Kidney (tissue), 14 donors: Measurements from ENCODE around the gene STIM2. TPM values are rescaled to one million over a fixed set of nuclear protein-coding genes. Genes with fewer than 3 reads are reported as not detected.

ENCODE experiments used
- DNase-seq, 5 donors: peaks; one replicate each; pipeline ENCODE4 v3.0.0-alpha.2; 2013 to 2020
- FAIRE-seq: peaks from 2 replicates; lab custom pipeline; 2012; peaks lifted over from hg19 to GRCh38; lab: Jason Lieb, UNC
- H3K27ac ChIP-seq, 2 donors: one replicate each; pipeline ENCODE4 v1.7.0; 2013; ENCODE audit warnings: low read depth in 2 of 2, low read length in 2 of 2, inconsistent platforms in 1 of 2
- H3K27me3 ChIP-seq: one replicate; pipeline ENCODE4 v1.7.1; 2013; ENCODE audit warnings: low read length, inconsistent platforms; ENCODE audit not compliant: control insufficient read depth, insufficient read depth
- H3K36me3 ChIP-seq, 3 donors: one replicate each; pipeline versions ENCODE4 v1.7.0 to v1.7.1; 2013; ENCODE audit warnings: low read length in 3 of 3, control low read depth in 1 of 3, inconsistent platforms in 1 of 3; ENCODE audit not compliant: insufficient read depth in 3 of 3, control insufficient read depth in 2 of 3
- H3K4me1 ChIP-seq, 3 donors: one replicate each; pipeline versions ENCODE4 v1.7.0 to v1.7.1; 2013; ENCODE audit warnings: low read length in 3 of 3, inconsistent platforms in 1 of 3, low read depth in 1 of 3; ENCODE audit not compliant: control insufficient read depth in 2 of 3, insufficient read depth in 2 of 3
- H3K4me3 ChIP-seq, 3 donors: one replicate each; pipeline versions ENCODE4 v1.7.0 to v1.8.1; 2013; ENCODE audit warnings: low read length in 3 of 3, control low read depth in 1 of 3, inconsistent platforms in 1 of 3
- H3K9ac ChIP-seq, 3 donors: one replicate each; pipeline versions ENCODE4 v1.7.0 to v1.7.1; 2013; ENCODE audit warnings: low read length in 3 of 3, control low read depth in 1 of 3, inconsistent platforms in 1 of 3
- H3K9me3 ChIP-seq, 3 donors: one replicate each; pipeline versions ENCODE4 v1.7.0 to v1.7.1; 2013; ENCODE audit warnings: low read length in 3 of 3, control low read depth in 1 of 3, inconsistent platforms in 1 of 3; ENCODE audit not compliant: control insufficient read depth in 2 of 3, insufficient read depth in 1 of 3
- intact Hi-C: fragments of 100-400 bp; cut with DNase I; formaldehyde crosslinking; loops from one replicate; pipeline ENCODE4 v1.11.1; 2022
- polyA plus RNA-seq: library from polyadenylated mRNA; stranded (reverse); fragments of 350-450 nt; fragmentation: Illumina TruSeq; extraction: RNeasy Lipid Tissue Mini Kit (QIAGEN cat#74804); gene quantifications from one replicate; pipeline ENCODE4 v1.2.3, GENCODE V29; 2014; ENCODE audit warnings: low read depth, low replicate concordance; ENCODE audit not compliant: insufficient read depth
- total RNA-seq: library from RNA; stranded (reverse); fragmentation: NEBNext Ultra II Directional; extraction: Animal tissue kit (Norgen Biotek cat#: 25700); gene quantifications from one replicate; pipeline ENCODE4 v1.2.1, GENCODE V29; 2021
- TF ChIP-seq, protein P1 (sequence below): IDR thresholded peaks from 3 replicates; pipeline ENCODE4 v1.5.1; 2012; ENCODE audit warnings: mild to moderate bottlenecking, moderate library complexity, borderline replicate concordance; ENCODE audit not compliant: insufficient read depth; ENCODE audit errors: extremely low read depth
- donor health status: control.
- donor health status: control.
- donor health status: control.
- donor health status: control.
- donor health status: control.
- donor health status: DM: yes; HTN: yes; CAD: no.
- donor health status: Normal renal cell carcinoma (clear cell type).

STIM2 gene
- total and polyA plus RNA-seq, 2 donors from 2014 or later = 27.8 to 38.9 TPM

GRCh38 chr4:26912069-26912468, 51.4 kb downstream of the STIM2 start:
- no peaks in the 10 kb centered on the region for H3K9me3 ChIP-seq
- H3K27ac ChIP-seq = no peak overlapping the region
- no peaks in the 10 kb centered on the region for H3K36me3 ChIP-seq
- H3K27me3 ChIP-seq = no peaks in the 10 kb centered on the region
- intact Hi-C loops = no loop called here
- no peak overlapping the region for H3K9ac ChIP-seq
- H3K4me3 ChIP-seq = no peak overlapping the region
- DNase-seq (no peak), FAIRE-seq (no peak)
- peaks cover 0 to 2% (median 0%) of the 10 kb centered on the region in 3 donors for H3K4me1 ChIP-seq
- TF ChIP-seq, protein P1, sequence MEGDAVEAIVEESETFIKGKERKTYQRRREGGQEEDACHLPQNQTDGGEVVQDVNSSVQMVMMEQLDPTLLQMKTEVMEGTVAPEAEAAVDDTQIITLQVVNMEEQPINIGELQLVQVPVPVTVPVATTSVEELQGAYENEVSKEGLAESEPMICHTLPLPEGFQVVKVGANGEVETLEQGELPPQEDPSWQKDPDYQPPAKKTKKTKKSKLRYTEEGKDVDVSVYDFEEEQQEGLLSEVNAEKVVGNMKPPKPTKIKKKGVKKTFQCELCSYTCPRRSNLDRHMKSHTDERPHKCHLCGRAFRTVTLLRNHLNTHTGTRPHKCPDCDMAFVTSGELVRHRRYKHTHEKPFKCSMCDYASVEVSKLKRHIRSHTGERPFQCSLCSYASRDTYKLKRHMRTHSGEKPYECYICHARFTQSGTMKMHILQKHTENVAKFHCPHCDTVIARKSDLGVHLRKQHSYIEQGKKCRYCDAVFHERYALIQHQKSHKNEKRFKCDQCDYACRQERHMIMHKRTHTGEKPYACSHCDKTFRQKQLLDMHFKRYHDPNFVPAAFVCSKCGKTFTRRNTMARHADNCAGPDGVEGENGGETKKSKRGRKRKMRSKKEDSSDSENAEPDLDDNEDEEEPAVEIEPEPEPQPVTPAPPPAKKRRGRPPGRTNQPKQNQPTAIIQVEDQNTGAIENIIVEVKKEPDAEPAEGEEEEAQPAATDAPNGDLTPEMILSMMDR = no peak

GRCh38 chr4:26912810-26913209, 52.2 kb downstream of the STIM2 start:
- no peaks in the 10 kb centered on the region for H3K27me3 ChIP-seq
- TF ChIP-seq, protein P1 = no peak
- H3K4me3 ChIP-seq = peak overlapping the region in 1 of 3 donors; percentile 35
- DNase-seq (peak in 1 of 5 donors; percentile 51), FAIRE-seq (no peak)
- no peak overlapping the region for H3K27ac ChIP-seq
- no peaks in the 10 kb centered on the region for H3K9me3 ChIP-seq
- no peak overlapping the region for H3K9ac ChIP-seq
- H3K36me3 ChIP-seq = no peaks in the 10 kb centered on the region
- H3K4me1 ChIP-seq = peaks cover 0 to 2% (median 0%) of the 10 kb centered on the region in 3 donors
- intact Hi-C loops = no loop called here

DNA sequence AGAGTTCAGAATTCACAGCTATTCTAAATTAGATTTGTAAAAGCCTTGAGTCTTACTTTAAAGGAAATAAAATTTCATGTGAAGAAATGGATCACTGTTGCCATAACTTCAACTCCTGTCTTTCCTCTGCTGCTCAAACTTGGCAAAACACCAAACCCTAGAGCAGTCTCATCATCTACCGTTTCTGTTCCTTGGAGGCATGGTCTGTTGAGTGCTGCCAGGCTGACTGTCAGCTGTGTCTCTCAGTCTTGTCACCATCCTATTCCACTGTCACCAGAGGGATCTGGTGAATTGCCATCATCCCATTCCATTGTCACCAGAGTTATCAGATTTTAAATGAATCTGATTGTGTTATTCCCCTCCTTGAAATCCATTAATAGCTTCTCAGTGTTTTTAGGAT, 55.6 kb downstream of the STIM2 start:
- intact Hi-C loops = no loop called here
- H3K9me3 ChIP-seq = no peaks in the 10 kb centered on the region
- TF ChIP-seq, protein P1 = no peak

DNA sequence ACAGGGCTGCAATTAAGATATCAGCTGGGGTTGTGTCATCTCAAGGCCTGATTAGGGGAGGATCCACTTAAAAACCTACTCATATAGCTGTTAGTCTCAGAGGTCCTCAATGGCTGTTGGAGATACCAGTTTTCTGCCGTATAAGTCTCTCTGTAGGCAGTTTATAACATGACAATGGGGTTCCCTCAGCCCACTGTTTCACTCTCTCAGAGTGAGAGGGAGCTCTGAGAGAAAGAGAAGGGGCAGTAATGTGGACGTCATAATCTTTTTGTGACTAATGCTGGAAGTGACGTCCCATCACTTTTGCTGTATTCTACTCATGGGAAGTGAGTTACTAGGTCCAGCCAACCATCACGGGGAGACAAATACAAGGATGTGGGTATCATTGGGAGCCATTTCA, 70.3 kb downstream of the STIM2 start:
- no peak for DNase-seq
- H3K27ac ChIP-seq = no peak overlapping the region
- H3K9me3 ChIP-seq = no peaks in the 10 kb centered on the region
- no peak overlapping the region for H3K4me3 ChIP-seq
- intact Hi-C loops = no loop called here
- H3K4me1 ChIP-seq = no peaks in the 10 kb centered on the region
- no peaks in the 10 kb centered on the region for H3K27me3 ChIP-seq
- no peaks in the 10 kb centered on the region for H3K36me3 ChIP-seq
- no peak for FAIRE-seq
- TF ChIP-seq, protein P1 = no peak
- no peak overlapping the region for H3K9ac ChIP-seq

More for the DNA sequence above, 55.6 kb downstream of the STIM2 start:
- Histone ChIP-seq H3K9ac (no peak overlapping the region), H3K27me3 (no peaks in the 10 kb centered on the region), H3K36me3 (peaks cover 0 to 4% (median 3%) of the 10 kb centered on the region in 3 donors), H3K4me1 (peaks cover 0 to 2% (median 0%) of the 10 kb centered on the region in 3 donors), H3K27ac (no peak overlapping the region), H3K4me3 (no peak overlapping the region)
- DNase-seq (no peak), FAIRE-seq (no peak)
